Lower lobe of right lung (tissue), 2 donors: ENCODE results near the gene RELT. TPM values are rescaled to one million over a fixed set of nuclear protein-coding genes. Genes with fewer than 3 reads are reported as not detected.

ENCODE experiments used
- ATAC-seq, 2 donors: fragments of 200-7000 bp; cut with Tn5 transposase; one replicate each; pipeline ENCODE4 v1.9.1; 2020 to 2022; ENCODE audit warnings: mild to moderate bottlenecking in 2 of 2, moderate library complexity in 2 of 2
- DNase-seq: peaks from one replicate; pipeline ENCODE4 v3.0.0-alpha.2; 2020
- H3K27ac ChIP-seq: fragments of 200-600 bp; one replicate; pipeline ENCODE4 v1.8.0; 2022
- H3K27me3 ChIP-seq: fragments of 200-600 bp; one replicate; pipeline ENCODE4 v1.8.0; 2022; ENCODE audit warnings: low read depth
- H3K36me3 ChIP-seq: fragments of 200-600 bp; one replicate; pipeline ENCODE4 v1.8.0; 2022; ENCODE audit warnings: mild to moderate bottlenecking
- H3K4me1 ChIP-seq: fragments of 200-600 bp; one replicate; pipeline ENCODE4 v1.8.0; 2022
- H3K4me3 ChIP-seq: fragments of 200-600 bp; one replicate; pipeline ENCODE4 v1.8.0; 2022; ENCODE audit warnings: mild to moderate bottlenecking
- H3K9me3 ChIP-seq: fragments of 200-600 bp; one replicate; pipeline ENCODE4 v1.8.0; 2022
- CTCF ChIP-seq: fragments of 200-600 bp; IDR thresholded peaks from one replicate; pipeline ENCODE4 v1.8.0; 2022; ENCODE audit warnings: antibody characterized with exemption, mild to moderate bottlenecking
- intact Hi-C: fragments of 100-400 bp; cut with DNase I; formaldehyde crosslinking; loops from one replicate; pipeline ENCODE4 v1.11.0; 2022
- total RNA-seq: library from RNA; stranded (reverse); fragmentation: NEBNext Ultra II Directional; extraction: Animal tissue kit (Norgen Biotek cat#: 25700); gene quantifications from one replicate; pipeline ENCODE4 v1.2.1, GENCODE V29; 2021
- donor health status: DM: no; HTN: yes; CAD: no; lungs with severe emphysema.

The RELT gene
- total RNA-seq, 1 donor from 2014 or later: 15.4 TPM

GRCh38 chr11:73403541-73403940 is 27.3 kb downstream of the RELT start:
- Histone ChIP-seq H3K27me3 (no peaks in the 10 kb centered on the region), H3K27ac (no peak overlapping the region), H3K36me3 (peaks cover 37% of the 10 kb centered on the region), H3K4me3 (no peak overlapping the region), H3K4me1 (peaks cover 10% of the 10 kb centered on the region), H3K9me3 (no peaks in the 10 kb centered on the region)
- intact Hi-C loops: no loop called here
- no peak for ATAC-seq
- DNase-seq: no peak
- TF ChIP-seq CTCF: no peak

GRCh38 chr11:73404048-73404447 is 27.8 kb downstream of the RELT start:
- H3K27ac ChIP-seq: no peak overlapping the region
- H3K27me3 ChIP-seq: no peaks in the 10 kb centered on the region
- H3K36me3 ChIP-seq: peaks cover 41% of the 10 kb centered on the region
- H3K9me3 ChIP-seq: no peaks in the 10 kb centered on the region
- intact Hi-C loops: no loop called here
- H3K4me3 ChIP-seq: no peak overlapping the region
- ATAC-seq (peak; percentile 91), DNase-seq (peak; percentile 80)
- peak; percentile 69 for TF ChIP-seq CTCF
- peaks cover 10% of the 10 kb centered on the region for H3K4me1 ChIP-seq

GRCh38 chr11:73404506-73405145 is 28.4 kb downstream of the RELT start:
- Histone ChIP-seq H3K27ac (no peak overlapping the region), H3K4me3 (no peak overlapping the region), H3K9me3 (no peaks in the 10 kb centered on the region), H3K4me1 (peaks cover 10% of the 10 kb centered on the region), H3K27me3 (no peaks in the 10 kb centered on the region), H3K36me3 (peaks cover 46% of the 10 kb centered on the region)
- no peak for TF ChIP-seq CTCF
- ATAC-seq: no peak
- intact Hi-C loops: no loop called here
- DNase-seq: no peak

GRCh38 chr11:73405146-73405510 is 28.9 kb downstream of the RELT start:
- Histone ChIP-seq H3K27me3 (no peaks in the 10 kb centered on the region), H3K4me3 (no peak overlapping the region), H3K9me3 (no peaks in the 10 kb centered on the region), H3K27ac (no peak overlapping the region), H3K36me3 (peaks cover 50% of the 10 kb centered on the region), H3K4me1 (peaks cover 10% of the 10 kb centered on the region)
- DNase-seq: no peak
- TF ChIP-seq CTCF: no peak
- intact Hi-C loops: no loop called here
- no peak for ATAC-seq

- intact Hi-C loops: no loop called here
Observed at GRCh38 chr11:73406131-73406530, 29.9 kb downstream of the RELT start.

More at GRCh38 chr11:73406131-73406530, 29.9 kb downstream of the RELT start:
- DNase-seq: no peak
- no peak for TF ChIP-seq CTCF
- peaks cover 59% of the 10 kb centered on the region for H3K36me3 ChIP-seq
- H3K27ac ChIP-seq: no peak overlapping the region
- H3K27me3 ChIP-seq: no peaks in the 10 kb centered on the region
- no peaks in the 10 kb centered on the region for H3K9me3 ChIP-seq
- ATAC-seq: no peak
- H3K4me3 ChIP-seq: no peak overlapping the region
- H3K4me1 ChIP-seq: peaks cover 10% of the 10 kb centered on the region
